Progenitor cell of endocrine pancreas (in vitro differentiated cells): ENCODE results near the gene PTGR3. TPM values are rescaled to one million over a fixed set of nuclear protein-coding genes. Genes with fewer than 3 reads are reported as not detected.

ENCODE experiments used
- DNase-seq: peaks from one replicate; pipeline ENCODE4 v3.0.0; 2021; ENCODE audit warnings: low spot score; ENCODE audit not compliant: unreplicated experiment
- H3K27ac Mint-ChIP-seq: 2 replicates; pipeline ENCODE4 v1.8.0; 2021; ENCODE audit warnings: mild to moderate bottlenecking, moderate library complexity, mixed read lengths
- H3K27me3 Mint-ChIP-seq: 2 replicates; pipeline ENCODE4 v1.8.0; 2021; ENCODE audit warnings: mixed read lengths
- H3K36me3 Mint-ChIP-seq: 2 replicates; pipeline ENCODE4 v1.8.0; 2022; ENCODE audit warnings: mixed read lengths; ENCODE audit not compliant: insufficient read depth
- H3K4me1 Mint-ChIP-seq: 2 replicates; pipeline ENCODE4 v1.8.0; 2021; ENCODE audit warnings: low read depth, mixed read lengths
- H3K4me3 Mint-ChIP-seq: 2 replicates; pipeline ENCODE4 v1.8.0; 2021; ENCODE audit warnings: low read depth, mild to moderate bottlenecking, moderate library complexity, mixed read lengths
- H3K9me3 Mint-ChIP-seq: 2 replicates; pipeline ENCODE4 v1.8.0; 2021; ENCODE audit warnings: low read depth, mixed read lengths
- total RNA-seq: library from RNA; stranded (reverse); gene quantifications from 2 replicates; pipeline ENCODE4 v1.2.1, GENCODE V29; 2021
- TF ChIP-seq, protein P1 (sequence below): fragments of 200-600 bp; sonication (generic); IDR thresholded peaks from one replicate; pipeline ENCODE4 v1.5.0; 2021; ENCODE audit warnings: antibody characterized with exemption, mild to moderate bottlenecking; ENCODE audit not compliant: unreplicated experiment

PTGR3 gene
- total RNA-seq, 1 donor from 2014 or later = 36.8 TPM

GRCh38 chr18:75222407-75222806 is 13.5 kb upstream of the PTGR3 start:
- Mint-ChIP-seq H3K9me3 (no peaks in the 10 kb centered on the region), H3K36me3 (no peaks in the 10 kb centered on the region), H3K4me3 (no peak overlapping the region), H3K27ac (peak overlapping the region; percentile 84), H3K4me1 (peaks cover 66% of the 10 kb centered on the region), H3K27me3 (no peaks in the 10 kb centered on the region)
- TF ChIP-seq, protein P1, sequence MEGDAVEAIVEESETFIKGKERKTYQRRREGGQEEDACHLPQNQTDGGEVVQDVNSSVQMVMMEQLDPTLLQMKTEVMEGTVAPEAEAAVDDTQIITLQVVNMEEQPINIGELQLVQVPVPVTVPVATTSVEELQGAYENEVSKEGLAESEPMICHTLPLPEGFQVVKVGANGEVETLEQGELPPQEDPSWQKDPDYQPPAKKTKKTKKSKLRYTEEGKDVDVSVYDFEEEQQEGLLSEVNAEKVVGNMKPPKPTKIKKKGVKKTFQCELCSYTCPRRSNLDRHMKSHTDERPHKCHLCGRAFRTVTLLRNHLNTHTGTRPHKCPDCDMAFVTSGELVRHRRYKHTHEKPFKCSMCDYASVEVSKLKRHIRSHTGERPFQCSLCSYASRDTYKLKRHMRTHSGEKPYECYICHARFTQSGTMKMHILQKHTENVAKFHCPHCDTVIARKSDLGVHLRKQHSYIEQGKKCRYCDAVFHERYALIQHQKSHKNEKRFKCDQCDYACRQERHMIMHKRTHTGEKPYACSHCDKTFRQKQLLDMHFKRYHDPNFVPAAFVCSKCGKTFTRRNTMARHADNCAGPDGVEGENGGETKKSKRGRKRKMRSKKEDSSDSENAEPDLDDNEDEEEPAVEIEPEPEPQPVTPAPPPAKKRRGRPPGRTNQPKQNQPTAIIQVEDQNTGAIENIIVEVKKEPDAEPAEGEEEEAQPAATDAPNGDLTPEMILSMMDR = no peak
- DNase-seq = no peak

- no peaks in the 10 kb centered on the region for H3K36me3 Mint-ChIP-seq
- no peaks in the 10 kb centered on the region for H3K9me3 Mint-ChIP-seq
- H3K4me3 Mint-ChIP-seq = no peak overlapping the region
- DNase-seq = no peak
- TF ChIP-seq, protein P1 = no peak
- H3K27me3 Mint-ChIP-seq = no peaks in the 10 kb centered on the region
- H3K4me1 Mint-ChIP-seq = peaks cover 63% of the 10 kb centered on the region
- H3K27ac Mint-ChIP-seq = no peak overlapping the region
Observed at GRCh38 chr18:75221897-75222296, 13.0 kb upstream of the PTGR3 start.

DNA sequence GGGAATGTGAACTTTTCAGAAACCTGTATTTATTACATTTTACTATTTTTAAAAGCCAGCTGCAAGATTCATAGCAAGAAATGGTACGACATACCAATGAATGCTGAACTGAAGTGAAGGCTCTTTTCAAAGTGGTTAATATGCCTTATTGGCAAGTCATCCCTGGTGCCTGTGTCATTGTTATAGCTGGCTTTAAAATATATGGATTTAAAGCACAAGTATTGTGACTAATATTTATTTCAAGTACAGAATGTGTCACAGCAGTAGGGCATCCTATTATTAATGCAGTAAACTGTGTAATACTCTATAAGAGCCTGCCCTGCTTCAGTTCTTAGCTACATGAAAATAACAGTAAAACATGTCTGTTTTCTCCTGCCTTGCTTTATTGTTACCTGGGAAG is 12.5 kb upstream of the PTGR3 start:
- no peak for DNase-seq

GRCh38 chr18:75220551-75221355 is 11.8 kb upstream of the PTGR3 start:
- Mint-ChIP-seq H3K4me1 (peaks cover 60% of the 10 kb centered on the region), H3K4me3 (no peak overlapping the region), H3K27me3 (no peaks in the 10 kb centered on the region), H3K27ac (no peak overlapping the region), H3K36me3 (no peaks in the 10 kb centered on the region), H3K9me3 (no peaks in the 10 kb centered on the region)
- DNase-seq = no peak
- TF ChIP-seq, protein P1 = no peak

More for the DNA sequence above, 12.5 kb upstream of the PTGR3 start:
- TF ChIP-seq, protein P1 = no peak
- Mint-ChIP-seq H3K4me3 (no peak overlapping the region), H3K4me1 (peaks cover 63% of the 10 kb centered on the region), H3K27ac (no peak overlapping the region), H3K9me3 (no peaks in the 10 kb centered on the region), H3K36me3 (no peaks in the 10 kb centered on the region), H3K27me3 (no peaks in the 10 kb centered on the region)

GRCh38 chr18:75219745-75220375 is 10.9 kb upstream of the PTGR3 start:
- Mint-ChIP-seq H3K27me3 (no peaks in the 10 kb centered on the region), H3K4me1 (peaks cover 66% of the 10 kb centered on the region), H3K4me3 (no peak overlapping the region), H3K36me3 (no peaks in the 10 kb centered on the region), H3K9me3 (no peaks in the 10 kb centered on the region), H3K27ac (no peak overlapping the region)
- no peak for DNase-seq
- TF ChIP-seq, protein P1 = no peak
